Neuronal stem cell (in vitro differentiated cells): ENCODE measurements around the gene RIMS4.
A peak's percentile ranks its signal among the peaks of the same experiment; 100 is the strongest.

Experiments
- DNase-seq: peaks from one replicate; pipeline ENCODE4 v3.0.0-alpha.2; 2013; ENCODE audit warnings: low spot score
- H2AFZ ChIP-seq: one replicate; pipeline ENCODE4 v1.6.1; 2013; ENCODE audit warnings: mild to moderate bottlenecking, low read length, inconsistent platforms
- H2AK5ac ChIP-seq: 2 replicates; pipeline ENCODE4 v1.6.1; 2013; ENCODE audit warnings: low read depth, mild to moderate bottlenecking, inconsistent platforms, low read length, moderate library complexity, mixed read lengths
- H2BK120ac ChIP-seq: 2 replicates; pipeline ENCODE4 v1.6.1; 2013; ENCODE audit warnings: low read depth, mild to moderate bottlenecking, inconsistent platforms, low read length, moderate library complexity, mixed read lengths
- H2BK12ac ChIP-seq: one replicate; pipeline ENCODE4 v1.6.1; 2013; ENCODE audit warnings: low read length, inconsistent platforms
- H2BK15ac ChIP-seq: 2 replicates; pipeline ENCODE4 v1.6.1; 2013; ENCODE audit warnings: mild to moderate bottlenecking, low read length, inconsistent platforms, mixed read lengths
- H2BK5ac ChIP-seq: one replicate; pipeline ENCODE4 v1.6.1; 2013; ENCODE audit warnings: inconsistent platforms, mild to moderate bottlenecking, low read length, moderate library complexity
- H3K14ac ChIP-seq: one replicate; pipeline ENCODE4 v1.6.1; 2013; ENCODE audit warnings: low read length, inconsistent platforms
- H3K18ac ChIP-seq: 2 replicates; pipeline ENCODE4 v1.6.1; 2013; ENCODE audit warnings: low read length, inconsistent platforms
- H3K23ac ChIP-seq: 2 replicates; pipeline ENCODE4 v1.6.1; 2013; ENCODE audit warnings: low read depth, mild to moderate bottlenecking, mixed read lengths, low read length, inconsistent platforms; ENCODE audit not compliant: poor library complexity
- H3K27ac ChIP-seq: replicated peaks from 3 replicates; pipeline ENCODE4 v1.5.1; 2013; ENCODE audit warnings: low read length, inconsistent platforms
- H3K27me3 ChIP-seq, 3 experiments: 2 replicates each; pipeline ENCODE4 v1.6.1; 2013; ENCODE audit warnings: low read length in 3 of 3, mild to moderate bottlenecking in 2 of 3, inconsistent platforms in 1 of 3, low read depth in 1 of 3, mixed read lengths in 1 of 3, moderate library complexity in 1 of 3; ENCODE audit not compliant: control insufficient read depth in 3 of 3, insufficient read depth in 3 of 3
- H3K36me3 ChIP-seq, 2 donors: replicated peaks in 1 of 2; 2 replicates each; pipeline ENCODE4 v1.6.1; 2013; ENCODE audit warnings: low read length in 2 of 2; ENCODE audit not compliant: control insufficient read depth in 2 of 2, insufficient read depth in 2 of 2
- H3K4ac ChIP-seq: 2 replicates; pipeline ENCODE4 v1.6.1; 2013; ENCODE audit warnings: inconsistent platforms, mild to moderate bottlenecking, low read length, moderate library complexity
- H3K4me1 ChIP-seq, 2 donors: 1 replicate in 1 of 2; 2 replicates in 1 of 2; pipeline ENCODE4 v1.6.1; 2013; ENCODE audit warnings: low read length in 2 of 2, low read depth in 1 of 2; ENCODE audit not compliant: control insufficient read depth in 2 of 2, insufficient read depth in 1 of 2
- H3K4me2 ChIP-seq: one replicate; pipeline ENCODE4 v1.6.1; 2013; ENCODE audit warnings: mild to moderate bottlenecking, low read length, inconsistent platforms; ENCODE audit not compliant: insufficient read depth, poor library complexity, severe bottlenecking
- H3K4me3 ChIP-seq, 2 donors: 2 replicates each; pipeline ENCODE4 v1.5.1; 2013; ENCODE audit warnings: low read length in 2 of 2, mild to moderate bottlenecking in 2 of 2, inconsistent platforms in 1 of 2, moderate library complexity in 1 of 2
- H3K79me1 ChIP-seq: one replicate; pipeline ENCODE4 v1.6.1; 2013; ENCODE audit warnings: low read depth, mild to moderate bottlenecking, inconsistent platforms, low read length, moderate library complexity
- H3K9ac ChIP-seq: one replicate; pipeline ENCODE4 v1.6.1; 2013; ENCODE audit warnings: mild to moderate bottlenecking, low read depth, low read length, inconsistent platforms; ENCODE audit not compliant: poor library complexity
- H3K9me3 ChIP-seq, 2 donors: replicated peaks in 1 of 2; 2 replicates each; pipeline versions ENCODE3 to v1.6.1; 2013; ENCODE audit warnings: low read length in 2 of 2, mild to moderate bottlenecking in 2 of 2, inconsistent platforms in 1 of 2, low read depth in 1 of 2, mixed read lengths in 1 of 2, moderate library complexity in 1 of 2; ENCODE audit not compliant: control insufficient read depth in 2 of 2, insufficient read depth in 1 of 2
- H4K8ac ChIP-seq: one replicate; pipeline ENCODE4 v1.6.1; 2013; ENCODE audit warnings: low read depth, mild to moderate bottlenecking, inconsistent platforms, low read length, moderate library complexity
- H4K91ac ChIP-seq: one replicate; pipeline ENCODE4 v1.6.1; 2013; ENCODE audit warnings: low read length, low read depth, mild to moderate bottlenecking, inconsistent platforms; ENCODE audit not compliant: poor library complexity
- WGBS, 2 donors: extraction: QIAGEN DNeasy Blood & Tissue Kit; methylation state at CpG; one replicate each; pipeline ENCODE4 v1.1.7; 2013; ENCODE audit warnings: missing lambda C conversion rate in 2 of 2, mixed read lengths in 1 of 2; ENCODE audit not compliant: insufficient read length in 2 of 2, insufficient replicate concordance in 1 of 2; ENCODE audit errors: extremely low coverage in 2 of 2; 5-methylcytosine and 5-hydroxymethylcytosine counted together

The RIMS4 gene

GRCh38 chr20:44725837-44726236 lies 84.5 kb downstream of the RIMS4 start:
- Histone ChIP-seq H4K91ac (no peak overlapping the region), H2BK120ac (no peak overlapping the region), H3K4me2 (no peak overlapping the region), H3K18ac (no peak overlapping the region), H2AK5ac (no peak overlapping the region), H3K27ac (no peak overlapping the region), H3K14ac (no peak overlapping the region), H3K9me3 (no peaks in the 10 kb centered on the region), H3K9ac (no peak overlapping the region), H3K4ac (no peak overlapping the region), H3K79me1 (no peaks in the 10 kb centered on the region), H3K4me1 (peaks cover 0 to 3% of the 10 kb centered on the region in 2 donors), H3K36me3 (no peaks in the 10 kb centered on the region), H3K4me3 (no peak overlapping the region), H4K8ac (no peak overlapping the region), H3K23ac (no peak overlapping the region), H3K27me3 (no peaks in the 10 kb centered on the region), H2BK5ac (no peak overlapping the region), H2BK15ac (no peak overlapping the region), H2AFZ (no peak overlapping the region), H2BK12ac (no peak overlapping the region)
- DNase-seq = no peak
- no CpG with 5 or more reads among the region's 5 CpGs for WGBS, 2 donors

DNA sequence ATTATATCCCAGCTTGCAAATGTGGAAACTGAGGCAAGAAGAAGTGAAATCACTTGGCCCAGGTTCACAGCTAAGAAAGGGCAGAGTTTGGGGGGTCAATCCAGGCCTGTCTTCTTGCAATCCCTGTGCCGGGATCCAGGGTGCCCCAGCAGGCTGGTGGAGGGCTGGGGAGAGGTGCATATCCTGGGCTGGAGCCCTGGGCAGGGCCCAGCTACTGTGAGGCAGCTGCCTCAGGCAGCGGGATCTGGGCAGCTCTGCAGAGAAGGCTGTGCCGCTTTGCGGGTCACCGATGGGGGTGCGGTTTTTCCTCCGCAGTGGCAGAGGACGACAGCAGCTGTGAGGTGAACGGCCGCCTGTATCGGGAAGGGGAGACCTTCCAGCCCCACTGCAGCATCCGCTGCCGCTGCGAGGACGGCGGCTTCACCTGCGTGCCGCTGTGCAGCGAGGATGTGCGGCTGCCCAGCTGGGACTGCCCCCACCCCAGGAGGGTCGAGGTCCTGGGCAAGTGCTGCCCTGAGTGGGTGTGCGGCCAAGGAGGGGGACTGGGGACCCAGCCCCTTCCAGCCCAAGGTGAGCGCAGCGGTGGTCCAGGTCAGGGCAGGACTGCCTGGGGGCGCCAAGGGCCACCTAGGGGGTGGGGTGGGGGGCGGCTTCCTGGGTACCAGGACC lies 85.8 kb downstream of the RIMS4 start:
- no peak overlapping the region for H2BK120ac ChIP-seq
- no peak overlapping the region for H2BK15ac ChIP-seq
- no CpG with 5 or more reads among the region's 26 CpGs for WGBS, 2 donors

DNA sequence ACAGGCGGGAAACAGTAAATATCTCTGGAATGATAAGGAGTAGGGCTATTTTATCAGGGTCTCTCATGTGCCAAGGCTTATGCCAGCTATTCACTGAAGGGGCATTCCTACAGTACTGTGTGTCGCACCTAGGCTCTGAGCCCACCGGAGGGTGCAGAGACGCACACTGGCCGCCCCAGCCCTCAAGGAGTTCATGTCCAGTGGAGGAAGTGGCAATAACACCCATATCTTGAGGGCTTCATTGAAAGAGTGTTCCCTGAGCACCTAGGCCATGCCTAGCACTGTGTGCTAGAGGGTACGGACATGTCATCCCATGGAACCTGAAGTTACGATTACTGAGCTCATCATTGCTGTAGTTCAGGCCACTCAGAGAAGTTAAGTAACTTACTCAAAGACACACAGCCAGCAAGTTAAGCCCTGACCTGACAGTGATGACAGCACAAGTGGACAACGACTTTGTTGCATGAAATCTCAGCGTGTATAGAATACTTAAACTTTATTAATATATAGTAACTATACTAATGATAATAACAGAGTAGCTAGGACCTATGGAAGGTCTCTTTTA lies 86.5 kb downstream of the RIMS4 start:
- H3K27ac ChIP-seq = no peak overlapping the region
- no peak overlapping the region for H3K4ac ChIP-seq
- no peaks in the 10 kb centered on the region for H3K79me1 ChIP-seq
- H3K18ac ChIP-seq = no peak overlapping the region
- no peaks in the 10 kb centered on the region for H3K9me3 ChIP-seq
- H2AFZ ChIP-seq = no peak overlapping the region
- no peak overlapping the region for H2BK5ac ChIP-seq
- no peak overlapping the region for H3K4me3 ChIP-seq
- H2AK5ac ChIP-seq = no peak overlapping the region
- no peak overlapping the region for H3K14ac ChIP-seq
- H2BK120ac ChIP-seq = no peak overlapping the region
- no CpG with 5 or more reads among the region's 9 CpGs for WGBS, 2 donors
- no peak for DNase-seq
- H3K27me3 ChIP-seq = peaks cover 0 to 3% (median 0%) of the 10 kb centered on the region in 3 experiments
- no peak overlapping the region for H2BK15ac ChIP-seq
- H4K91ac ChIP-seq = no peak overlapping the region
- H3K4me2 ChIP-seq = no peak overlapping the region
- no peak overlapping the region for H2BK12ac ChIP-seq
- H3K23ac ChIP-seq = no peak overlapping the region
- H3K36me3 ChIP-seq = no peaks in the 10 kb centered on the region
- peaks cover 0 to 3% of the 10 kb centered on the region in 2 donors for H3K4me1 ChIP-seq
- no peak overlapping the region for H4K8ac ChIP-seq
- no peak overlapping the region for H3K9ac ChIP-seq

More for the DNA sequence above, 85.8 kb downstream of the RIMS4 start:
- Histone ChIP-seq H3K14ac (no peak overlapping the region), H3K27me3 (no peaks in the 10 kb centered on the region), H3K23ac (peak overlapping the region; percentile 29), H3K4me3 (no peak overlapping the region), H3K9me3 (no peaks in the 10 kb centered on the region), H3K9ac (peak overlapping the region; percentile 45), H3K79me1 (no peaks in the 10 kb centered on the region), H4K8ac (no peak overlapping the region), H3K36me3 (no peaks in the 10 kb centered on the region), H2BK5ac (no peak overlapping the region), H2AFZ (no peak overlapping the region), H3K4me2 (no peak overlapping the region), H3K27ac (no peak overlapping the region), H3K18ac (peak overlapping the region; percentile 42), H4K91ac (no peak overlapping the region), H3K4me1 (peaks cover 0 to 6% of the 10 kb centered on the region in 2 donors), H3K4ac (no peak overlapping the region), H2AK5ac (peak overlapping the region; percentile 42), H2BK12ac (no peak overlapping the region)
- DNase-seq = no peak

DNA sequence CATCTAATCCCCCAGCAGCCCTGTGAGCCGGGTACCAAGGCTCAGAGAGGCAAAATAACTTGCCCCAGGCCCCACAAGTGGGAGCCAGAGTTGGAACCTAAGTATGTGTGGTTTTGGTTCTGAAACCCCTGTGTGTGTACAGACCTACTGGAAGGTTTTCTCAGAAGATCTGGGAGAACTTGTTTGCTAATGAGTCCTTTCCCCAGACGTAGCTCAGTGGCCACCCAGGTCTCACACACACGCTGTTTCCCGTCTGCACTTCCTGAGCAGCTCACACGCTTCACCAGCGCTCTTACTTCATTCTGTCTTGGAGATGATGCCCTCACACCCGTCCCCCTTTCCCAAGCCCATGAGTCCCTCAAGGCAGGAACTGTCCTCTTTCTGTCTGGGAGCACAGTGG lies 87.0 kb downstream of the RIMS4 start:
- no peak overlapping the region for H2BK15ac ChIP-seq
- H3K36me3 ChIP-seq = no peaks in the 10 kb centered on the region
- H3K4me2 ChIP-seq = no peak overlapping the region
- no peak overlapping the region for H3K9ac ChIP-seq
- no CpG with 5 or more reads among the region's 7 CpGs for WGBS, 2 donors
- no peak overlapping the region for H3K14ac ChIP-seq
- no peaks in the 10 kb centered on the region for H3K79me1 ChIP-seq
- no peak overlapping the region for H3K27ac ChIP-seq
- no peak overlapping the region for H4K8ac ChIP-seq
- no peak overlapping the region for H2AFZ ChIP-seq
- H2BK5ac ChIP-seq = no peak overlapping the region
- no peaks in the 10 kb centered on the region for H3K9me3 ChIP-seq
- H2BK120ac ChIP-seq = no peak overlapping the region
- no peak overlapping the region for H3K23ac ChIP-seq
- DNase-seq = no peak
- H4K91ac ChIP-seq = no peak overlapping the region
- H3K4me3 ChIP-seq = no peak overlapping the region
- H3K4ac ChIP-seq = no peak overlapping the region
- H2AK5ac ChIP-seq = no peak overlapping the region
- H3K18ac ChIP-seq = no peak overlapping the region
- peaks cover 0 to 6% (median 0%) of the 10 kb centered on the region in 3 experiments for H3K27me3 ChIP-seq
- peaks cover 0 to 2% of the 10 kb centered on the region in 2 donors for H3K4me1 ChIP-seq
- H2BK12ac ChIP-seq = no peak overlapping the region
